Measurements from ENCODE around the gene CNN2.

DNA sequence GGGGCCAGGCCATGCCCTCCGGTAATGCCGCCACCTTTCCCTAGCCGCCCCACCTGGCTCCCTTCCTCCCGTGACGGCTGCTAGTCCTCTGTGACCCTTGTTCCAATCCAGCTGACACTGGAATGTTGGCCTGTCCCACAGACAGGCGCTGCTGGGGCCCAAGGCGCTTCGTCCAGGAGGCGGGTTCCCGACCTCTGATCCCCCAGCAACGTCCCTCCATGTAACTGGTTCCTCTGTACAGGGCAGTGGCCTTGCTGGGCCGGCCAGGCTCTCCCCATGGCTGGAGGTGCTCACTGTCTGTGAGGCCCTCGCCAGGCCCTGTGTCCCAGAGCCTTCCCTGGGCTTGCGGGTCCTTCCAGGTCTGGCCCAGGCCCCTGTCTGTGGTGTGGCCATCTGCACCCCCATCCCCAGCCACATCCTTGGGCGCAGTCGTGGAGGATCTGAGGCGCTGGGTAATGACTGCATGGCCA, 33.0 kb upstream of the CNN2 start:
- TF ChIP-seq POLR2AphosphoS5 (IDR thresholded peaks at IDR 0.05) (no peak), POLR2A (IDR thresholded peaks at IDR 0.05) (no peak)
- TF ChIP-seq, protein P1, sequence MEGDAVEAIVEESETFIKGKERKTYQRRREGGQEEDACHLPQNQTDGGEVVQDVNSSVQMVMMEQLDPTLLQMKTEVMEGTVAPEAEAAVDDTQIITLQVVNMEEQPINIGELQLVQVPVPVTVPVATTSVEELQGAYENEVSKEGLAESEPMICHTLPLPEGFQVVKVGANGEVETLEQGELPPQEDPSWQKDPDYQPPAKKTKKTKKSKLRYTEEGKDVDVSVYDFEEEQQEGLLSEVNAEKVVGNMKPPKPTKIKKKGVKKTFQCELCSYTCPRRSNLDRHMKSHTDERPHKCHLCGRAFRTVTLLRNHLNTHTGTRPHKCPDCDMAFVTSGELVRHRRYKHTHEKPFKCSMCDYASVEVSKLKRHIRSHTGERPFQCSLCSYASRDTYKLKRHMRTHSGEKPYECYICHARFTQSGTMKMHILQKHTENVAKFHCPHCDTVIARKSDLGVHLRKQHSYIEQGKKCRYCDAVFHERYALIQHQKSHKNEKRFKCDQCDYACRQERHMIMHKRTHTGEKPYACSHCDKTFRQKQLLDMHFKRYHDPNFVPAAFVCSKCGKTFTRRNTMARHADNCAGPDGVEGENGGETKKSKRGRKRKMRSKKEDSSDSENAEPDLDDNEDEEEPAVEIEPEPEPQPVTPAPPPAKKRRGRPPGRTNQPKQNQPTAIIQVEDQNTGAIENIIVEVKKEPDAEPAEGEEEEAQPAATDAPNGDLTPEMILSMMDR (IDR thresholded peaks at IDR 0.05) = no peak
